DND-41 (cell line): Measurements from ENCODE around the gene RBM20.

Experiments used
- CTCF ChIP-seq: IDR thresholded peaks from 2 replicates; pipeline ENCODE4 v1.5.1; 2012; ENCODE audit warnings: borderline replicate concordance, low read length, moderate library complexity, mild to moderate bottlenecking; ENCODE audit not compliant: poor library complexity, severe bottlenecking; ENCODE audit errors: extremely low read depth
- EZH2 ChIP-seq: IDR thresholded peaks from 3 replicates; pipeline ENCODE4 v1.6.1; 2012; ENCODE audit warnings: borderline replicate concordance, low read depth, mild to moderate bottlenecking, moderate library complexity, low read length, inconsistent platforms; ENCODE audit not compliant: severe bottlenecking

- TF ChIP-seq EZH2 (no peak), CTCF (no peak)
Measured at GRCh38 chr10:110827875-110828274, 183.7 kb downstream of the RBM20 start.
